HepG2 (cell line): ENCODE results near the gene KAT2A. TPM values are rescaled to one million over a fixed set of nuclear protein-coding genes. Genes with fewer than 3 reads are reported as not detected.
A peak's percentile ranks its signal among the peaks of the same experiment; 100 is the strongest.

Experiments
- ATF7-NPFF ChIP-seq: sonication (generic); formaldehyde crosslinking; IDR thresholded peaks from 2 replicates; pipeline ENCODE4 v1.8.1; 2023; ENCODE audit warnings: mild to moderate bottlenecking, low read depth, missing genetic modification reagents, moderate library complexity
- BRCA1 ChIP-seq: sonication (generic); formaldehyde crosslinking; IDR thresholded peaks from 2 replicates; pipeline ENCODE4 v1.4.0; 2020; ENCODE audit warnings: missing genetic modification reagents
- CHCHD3 ChIP-seq: sonication (generic); formaldehyde crosslinking; IDR thresholded peaks from 2 replicates; pipeline ENCODE4 v1.8.0; 2022; ENCODE audit warnings: mild to moderate bottlenecking, missing genetic modification reagents, moderate library complexity
- DMAP1 ChIP-seq: IDR thresholded peaks from 2 replicates; pipeline ENCODE4 v1.6.1; 2016
- EZH2 ChIP-seq: conservative IDR thresholded peaks from 2 replicates; pipeline ENCODE4 v1.6.1; 2012; ENCODE audit warnings: mild to moderate bottlenecking, low read depth, low read length, moderate library complexity
- JUNB ChIP-seq: sonication (generic); formaldehyde crosslinking; IDR thresholded peaks from 2 replicates; pipeline ENCODE4 v1.8.0; 2022; ENCODE audit warnings: missing genetic modification reagents, mild to moderate bottlenecking, borderline replicate concordance
- POLR2G ChIP-seq: fragments of 200-400 bp; formaldehyde crosslinking; IDR thresholded peaks from 2 replicates; pipeline ENCODE4 v1.6.1; 2018; ENCODE audit warnings: mild to moderate bottlenecking, low read depth, low read length, moderate library complexity
- SRF ChIP-seq: IDR thresholded peaks from 2 replicates; pipeline ENCODE4 v1.6.1; 2011; ENCODE audit warnings: mild to moderate bottlenecking, low read depth, low read length, moderate library complexity
- THAP7 ChIP-seq: sonication (generic); formaldehyde crosslinking; IDR thresholded peaks from 2 replicates; pipeline ENCODE4 v1.8.1; 2023; ENCODE audit warnings: mild to moderate bottlenecking, missing genetic modification reagents
- TOPORS ChIP-seq: sonication (generic); formaldehyde crosslinking; IDR thresholded peaks from 2 replicates; pipeline ENCODE4 v1.8.0; 2023; ENCODE audit warnings: mild to moderate bottlenecking, missing genetic modification reagents
- U2AF2 ChIP-seq: fragments of 200-400 bp; formaldehyde crosslinking; IDR thresholded peaks from 2 replicates; pipeline ENCODE4 v1.6.1; 2017; ENCODE audit warnings: low read depth, mild to moderate bottlenecking, low read length
- ZNF292 ChIP-seq: sonication (generic); formaldehyde crosslinking; IDR thresholded peaks from 2 replicates; pipeline ENCODE4 v1.8.1; 2022; ENCODE audit warnings: mild to moderate bottlenecking, low read depth, missing genetic modification reagents, borderline replicate concordance
- ZNF34 ChIP-seq: sonication (generic); formaldehyde crosslinking; IDR thresholded peaks from 2 replicates; pipeline ENCODE4 v1.4.0; 2020; ENCODE audit warnings: mild to moderate bottlenecking, missing genetic modification reagents, borderline replicate concordance
- ZNF562 ChIP-seq: sonication (generic); formaldehyde crosslinking; IDR thresholded peaks from 2 replicates; pipeline ENCODE4 v1.8.0; 2022; ENCODE audit warnings: missing genetic modification reagents, borderline replicate concordance
- ZNF619 ChIP-seq: sonication (generic); formaldehyde crosslinking; IDR thresholded peaks from 2 replicates; pipeline ENCODE4 v1.4.0; 2020; ENCODE audit warnings: mild to moderate bottlenecking, missing genetic modification reagents
- ZNF776 ChIP-seq: sonication (generic); formaldehyde crosslinking; IDR thresholded peaks from 2 replicates; pipeline ENCODE4 v1.4.0; 2020; ENCODE audit warnings: mild to moderate bottlenecking, missing genetic modification reagents
- ZSCAN20 ChIP-seq: sonication (generic); formaldehyde crosslinking; IDR thresholded peaks from 2 replicates; pipeline ENCODE4 v1.4.0; 2020; ENCODE audit warnings: missing genetic modification reagents, mild to moderate bottlenecking, borderline replicate concordance
- ZSCAN31 ChIP-seq: sonication (generic); formaldehyde crosslinking; IDR thresholded peaks from 2 replicates; pipeline ENCODE4 v1.5.0; 2020; ENCODE audit warnings: low read depth, mild to moderate bottlenecking, missing genetic modification reagents
- ZZZ3 ChIP-seq: sonication (generic); formaldehyde crosslinking; IDR thresholded peaks from 2 replicates; pipeline ENCODE4 v1.4.0; 2020; ENCODE audit warnings: missing genetic modification reagents, mild to moderate bottlenecking, borderline replicate concordance
- polyA plus RNA-seq, 8 experiments: library from polyadenylated mRNA; depleted of rRNA in 3 of 8; stranded (reverse) in 7 of 8; unstranded in 1 of 8; fragments of >200 nt; fragmentation: Illumina TruSeq in 4 of 8; extraction: Trizol in 4 of 8; gene quantifications; 2 replicates each; pipeline versions ENCODE4 v1.2.1 to v1.2.3, GENCODE V29; 2011 to 2016; ENCODE audit warnings: low read depth in 4 of 8, missing spikeins in 1 of 8, mixed read lengths in 1 of 8; ENCODE audit not compliant: insufficient read depth in 1 of 8
- total RNA-seq, 5 experiments: library from RNA; depleted of rRNA; stranded (reverse); fragments of >200 nt; fragmentation: Illumina TruSeq; extraction: Trizol; gene quantifications; 2 replicates each; pipeline ENCODE4 v1.2.3, GENCODE V29; 2016; ENCODE audit warnings: low read depth in 1 of 5
- TF ChIP-seq, protein P1 (sequence below): fragments of 450-650 bp; IDR thresholded peaks from 2 replicates; pipeline ENCODE4 v1.6.1; 2017; ENCODE audit warnings: mild to moderate bottlenecking
- TF ChIP-seq, protein P2 (sequence below): sonication (generic); formaldehyde crosslinking; IDR thresholded peaks from 2 replicates; pipeline ENCODE4 v1.5.0; 2020; ENCODE audit warnings: mild to moderate bottlenecking, missing genetic modification reagents
- TF ChIP-seq, protein P3 (sequence below): sonication (generic); formaldehyde crosslinking; IDR thresholded peaks from 2 replicates; pipeline ENCODE4 v1.5.0; 2020; ENCODE audit warnings: missing genetic modification reagents, mild to moderate bottlenecking, borderline replicate concordance

The KAT2A gene
- total and polyA plus RNA-seq, 2 of the 13 experiments (the other 11 are each of a cell fraction or from before 2014, with no cell fraction given): 29.1 to 90.4 TPM

GRCh38 chr17:42135664-42136653 lies 14.8 kb upstream of the KAT2A start (continued):
- TF ChIP-seq, protein P1, sequence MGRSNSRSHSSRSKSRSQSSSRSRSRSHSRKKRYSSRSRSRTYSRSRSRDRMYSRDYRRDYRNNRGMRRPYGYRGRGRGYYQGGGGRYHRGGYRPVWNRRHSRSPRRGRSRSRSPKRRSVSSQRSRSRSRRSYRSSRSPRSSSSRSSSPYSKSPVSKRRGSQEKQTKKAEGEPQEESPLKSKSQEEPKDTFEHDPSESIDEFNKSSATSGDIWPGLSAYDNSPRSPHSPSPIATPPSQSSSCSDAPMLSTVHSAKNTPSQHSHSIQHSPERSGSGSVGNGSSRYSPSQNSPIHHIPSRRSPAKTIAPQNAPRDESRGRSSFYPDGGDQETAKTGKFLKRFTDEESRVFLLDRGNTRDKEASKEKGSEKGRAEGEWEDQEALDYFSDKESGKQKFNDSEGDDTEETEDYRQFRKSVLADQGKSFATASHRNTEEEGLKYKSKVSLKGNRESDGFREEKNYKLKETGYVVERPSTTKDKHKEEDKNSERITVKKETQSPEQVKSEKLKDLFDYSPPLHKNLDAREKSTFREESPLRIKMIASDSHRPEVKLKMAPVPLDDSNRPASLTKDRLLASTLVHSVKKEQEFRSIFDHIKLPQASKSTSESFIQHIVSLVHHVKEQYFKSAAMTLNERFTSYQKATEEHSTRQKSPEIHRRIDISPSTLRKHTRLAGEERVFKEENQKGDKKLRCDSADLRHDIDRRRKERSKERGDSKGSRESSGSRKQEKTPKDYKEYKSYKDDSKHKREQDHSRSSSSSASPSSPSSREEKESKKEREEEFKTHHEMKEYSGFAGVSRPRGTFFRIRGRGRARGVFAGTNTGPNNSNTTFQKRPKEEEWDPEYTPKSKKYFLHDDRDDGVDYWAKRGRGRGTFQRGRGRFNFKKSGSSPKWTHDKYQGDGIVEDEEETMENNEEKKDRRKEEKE: no peak
- TF ChIP-seq ZNF292: 0 out of 2 replicates have a peak, but pooled peaks have one; percentile 68
- no peak for TF ChIP-seq POLR2G
- peak; percentile 35; the same call in 1 of the 2 replicates for TF ChIP-seq DMAP1
- 0 out of 2 replicates have a peak, but pooled peaks have one; percentile 27 for TF ChIP-seq ATF7-NPFF (CRISPR knock-in tag)
- no peak for TF ChIP-seq ZZZ3 (CRISPR knock-in tag)
- TF ChIP-seq CHCHD3 (CRISPR knock-in tag): no peak
- TF ChIP-seq SRF: no peak
- no peak for TF ChIP-seq ZSCAN20 (CRISPR knock-in tag)
- TF ChIP-seq, protein P2, sequence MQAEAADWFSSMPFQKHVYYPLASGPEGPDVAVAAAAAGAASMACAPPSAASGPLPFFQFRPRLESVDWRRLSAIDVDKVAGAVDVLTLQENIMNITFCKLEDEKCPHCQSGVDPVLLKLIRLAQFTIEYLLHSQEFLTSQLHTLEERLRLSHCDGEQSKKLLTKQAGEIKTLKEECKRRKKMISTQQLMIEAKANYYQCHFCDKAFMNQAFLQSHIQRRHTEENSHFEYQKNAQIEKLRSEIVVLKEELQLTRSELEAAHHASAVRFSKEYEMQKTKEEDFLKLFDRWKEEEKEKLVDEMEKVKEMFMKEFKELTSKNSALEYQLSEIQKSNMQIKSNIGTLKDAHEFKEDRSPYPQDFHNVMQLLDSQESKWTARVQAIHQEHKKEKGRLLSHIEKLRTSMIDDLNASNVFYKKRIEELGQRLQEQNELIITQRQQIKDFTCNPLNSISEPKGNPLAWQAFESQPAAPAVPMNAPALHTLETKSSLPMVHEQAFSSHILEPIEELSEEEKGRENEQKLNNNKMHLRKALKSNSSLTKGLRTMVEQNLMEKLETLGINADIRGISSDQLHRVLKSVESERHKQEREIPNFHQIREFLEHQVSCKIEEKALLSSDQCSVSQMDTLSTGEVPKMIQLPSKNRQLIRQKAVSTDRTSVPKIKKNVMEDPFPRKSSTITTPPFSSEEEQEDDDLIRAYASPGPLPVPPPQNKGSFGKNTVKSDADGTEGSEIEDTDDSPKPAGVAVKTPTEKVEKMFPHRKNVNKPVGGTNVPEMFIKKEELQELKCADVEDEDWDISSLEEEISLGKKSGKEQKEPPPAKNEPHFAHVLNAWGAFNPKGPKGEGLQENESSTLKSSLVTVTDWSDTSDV (CRISPR knock-in tag): no peak
- TF ChIP-seq ZSCAN31 (CRISPR knock-in tag): no peak
- TF ChIP-seq BRCA1 (CRISPR knock-in tag): no peak
- no peak for TF ChIP-seq ZNF562 (CRISPR knock-in tag)
- no peak for TF ChIP-seq ZNF619
- TF ChIP-seq, protein P3, sequence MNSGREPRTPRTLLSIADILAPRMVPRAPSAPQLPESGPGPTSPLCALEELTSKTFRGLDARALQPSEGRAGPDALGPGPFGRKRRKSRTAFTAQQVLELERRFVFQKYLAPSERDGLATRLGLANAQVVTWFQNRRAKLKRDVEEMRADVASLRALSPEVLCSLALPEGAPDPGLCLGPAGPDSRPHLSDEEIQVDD (CRISPR knock-in tag): no peak
- no peak for TF ChIP-seq TOPORS
- TF ChIP-seq JUNB: no peak
- no peak for TF ChIP-seq ZNF34
- TF ChIP-seq ZNF776 (CRISPR knock-in tag): no peak
- TF ChIP-seq EZH2: no peak
- TF ChIP-seq U2AF2: no peak
- TF ChIP-seq THAP7 (CRISPR knock-in tag): no peak
